ENCODE results near the gene SKAP1. TPM values are rescaled to one million over a fixed set of nuclear protein-coding genes. Genes with fewer than 3 reads are reported as not detected.

The SKAP1 gene
- polyA plus RNA-seq, 3 donors: 0.13 to 1.0 (median 0.52) TPM

DNA sequence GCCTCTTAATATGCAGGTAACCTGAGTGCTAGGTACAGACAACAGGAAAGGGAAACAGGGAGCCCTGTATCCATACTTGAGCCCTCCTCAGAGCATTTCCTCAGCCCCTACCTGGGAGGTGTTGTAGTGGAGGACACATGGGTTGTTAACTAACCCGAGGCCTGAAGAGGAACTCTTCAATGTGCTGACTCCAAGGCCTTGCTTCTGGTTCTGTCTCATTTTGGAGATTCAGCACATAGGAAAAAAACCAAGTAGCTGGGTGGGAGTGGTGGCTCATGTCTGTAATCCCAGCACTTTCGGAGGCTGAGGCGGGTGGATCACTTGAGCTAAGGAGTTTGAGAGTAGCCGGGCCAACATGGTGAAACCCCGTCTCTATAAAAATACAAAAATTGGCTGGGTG is 297.6 kb downstream of the SKAP1 start:
- Mint-ChIP-seq H3K27me3 (ENCODE audit: low read depth in 3 of 3) (peaks cover 0 to 8% (median 4%) of the 10 kb centered on the region in 3 donors), H3K4me1 (no peaks in the 10 kb centered on the region)

GRCh38 chr17:48131216-48131824 is 298.7 kb downstream of the SKAP1 start:
- Histone ChIP-seq H3K9ac (ENCODE audit: insufficient read depth, low read length, poor library complexity, severe bottlenecking) (no peak overlapping the region), H3K36me3 (replicated peaks in 1 of 2; ENCODE audit: control insufficient read depth in 1 of 2, insufficient read depth in 2 of 2, low read length in 2 of 2) (peaks cover 4 to 13% of the 10 kb centered on the region in 2 donors), H3K27me3 (ENCODE audit: control insufficient read depth in 2 of 2, insufficient read depth in 2 of 2, low read length in 2 of 2) (no peaks in the 10 kb centered on the region), H3K79me2 (ENCODE audit: insufficient read depth, low read length) (no peaks in the 10 kb centered on the region), H3K4me2 (replicated peaks; ENCODE audit: extremely low read depth, low read length, poor library complexity, severe bottlenecking) (no peak overlapping the region), H2AFZ (ENCODE audit: insufficient read depth, low read depth, low read length, poor library complexity, severe bottlenecking) (no peak overlapping the region), H3K4me1 (ENCODE audit: control insufficient read depth in 1 of 2, insufficient read depth in 2 of 2, low read length in 2 of 2) (no peaks in the 10 kb centered on the region), H3K4me3 (replicated peaks in 1 of 3; ENCODE audit: low read depth in 2 of 3, low read length in 3 of 3) (no peak overlapping the region), H3K27ac (ENCODE audit: low read depth in 1 of 2, low read length in 2 of 2) (no peak overlapping the region), H4K20me1 (ENCODE audit: insufficient read depth, low read length) (peaks cover 4% of the 10 kb centered on the region), H3K9me3 (replicated peaks in 1 of 2; ENCODE audit: control insufficient read depth in 1 of 2, insufficient read depth in 1 of 2, low read length in 2 of 2) (no peaks in the 10 kb centered on the region)
- no peaks in the 10 kb centered on the region for H3K9me3 Mint-ChIP-seq
- peaks cover 0 to 8% (median 6%) of the 10 kb centered on the region in 3 donors for H3K27me3 Mint-ChIP-seq (ENCODE audit: low read depth in 3 of 3)
- TF ChIP-seq, protein P1, sequence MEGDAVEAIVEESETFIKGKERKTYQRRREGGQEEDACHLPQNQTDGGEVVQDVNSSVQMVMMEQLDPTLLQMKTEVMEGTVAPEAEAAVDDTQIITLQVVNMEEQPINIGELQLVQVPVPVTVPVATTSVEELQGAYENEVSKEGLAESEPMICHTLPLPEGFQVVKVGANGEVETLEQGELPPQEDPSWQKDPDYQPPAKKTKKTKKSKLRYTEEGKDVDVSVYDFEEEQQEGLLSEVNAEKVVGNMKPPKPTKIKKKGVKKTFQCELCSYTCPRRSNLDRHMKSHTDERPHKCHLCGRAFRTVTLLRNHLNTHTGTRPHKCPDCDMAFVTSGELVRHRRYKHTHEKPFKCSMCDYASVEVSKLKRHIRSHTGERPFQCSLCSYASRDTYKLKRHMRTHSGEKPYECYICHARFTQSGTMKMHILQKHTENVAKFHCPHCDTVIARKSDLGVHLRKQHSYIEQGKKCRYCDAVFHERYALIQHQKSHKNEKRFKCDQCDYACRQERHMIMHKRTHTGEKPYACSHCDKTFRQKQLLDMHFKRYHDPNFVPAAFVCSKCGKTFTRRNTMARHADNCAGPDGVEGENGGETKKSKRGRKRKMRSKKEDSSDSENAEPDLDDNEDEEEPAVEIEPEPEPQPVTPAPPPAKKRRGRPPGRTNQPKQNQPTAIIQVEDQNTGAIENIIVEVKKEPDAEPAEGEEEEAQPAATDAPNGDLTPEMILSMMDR (IDR thresholded peaks at IDR 0.05): peak; percentile 95
- no peak overlapping the region for H3K4me3 Mint-ChIP-seq
- H3K36me3 Mint-ChIP-seq: peaks cover 11 to 12% of the 10 kb centered on the region in 2 donors
- H3K27ac Mint-ChIP-seq: no peak overlapping the region
- intact Hi-C loops (cut with micrococcal nuclease): loop anchor here (2.0 to 10.0 kb wide), 3 partner anchors 47 to 107 kb away; no protein-coding TSS in a partner anchor
- WGBS (ENCODE audit: insufficient coverage): no CpG with 5 or more reads among the region's 4 CpGs
- DNase-seq: peak; percentile 39 to 68 (median 64)
- no peaks in the 10 kb centered on the region for H3K4me1 Mint-ChIP-seq

More for the DNA sequence above, 297.6 kb downstream of the SKAP1 start:
- intact Hi-C loops (cut with micrococcal nuclease): loop anchor here in 1 of 2 donors (10.0 kb wide), 1 partner anchor 48 kb away; no protein-coding TSS in a partner anchor
- Histone ChIP-seq H3K36me3 (replicated peaks in 1 of 2; ENCODE audit: control insufficient read depth in 1 of 2, insufficient read depth in 2 of 2, low read length in 2 of 2) (peaks cover 0 to 3% of the 10 kb centered on the region in 2 donors), H2AFZ (ENCODE audit: insufficient read depth, low read depth, low read length, poor library complexity, severe bottlenecking) (no peak overlapping the region), H3K79me2 (ENCODE audit: insufficient read depth, low read length) (no peaks in the 10 kb centered on the region), H3K4me3 (replicated peaks in 1 of 3; ENCODE audit: low read depth in 2 of 3, low read length in 3 of 3) (no peak overlapping the region), H4K20me1 (ENCODE audit: insufficient read depth, low read length) (no peaks in the 10 kb centered on the region), H3K27me3 (ENCODE audit: control insufficient read depth in 2 of 2, insufficient read depth in 2 of 2, low read length in 2 of 2) (no peaks in the 10 kb centered on the region), H3K27ac (ENCODE audit: low read depth in 1 of 2, low read length in 2 of 2) (no peak overlapping the region), H3K9me3 (replicated peaks in 1 of 2; ENCODE audit: control insufficient read depth in 1 of 2, insufficient read depth in 1 of 2, low read length in 2 of 2) (no peaks in the 10 kb centered on the region), H3K9ac (ENCODE audit: insufficient read depth, low read length, poor library complexity, severe bottlenecking) (no peak overlapping the region), H3K4me2 (replicated peaks; ENCODE audit: extremely low read depth, low read length, poor library complexity, severe bottlenecking) (no peak overlapping the region), H3K4me1 (ENCODE audit: control insufficient read depth in 1 of 2, insufficient read depth in 2 of 2, low read length in 2 of 2) (no peaks in the 10 kb centered on the region)
- peaks cover 1% of the 10 kb centered on the region in 2 donors for H3K36me3 Mint-ChIP-seq
- H3K9me3 Mint-ChIP-seq: no peaks in the 10 kb centered on the region
- H3K4me3 Mint-ChIP-seq: peak overlapping the region in 1 of 2 donors; percentile 33
- WGBS (ENCODE audit: insufficient coverage): 100% methylated on average over 1 of the region's 5 CpGs
- no peak for DNase-seq
- TF ChIP-seq, protein P1 (IDR thresholded peaks at IDR 0.05): no peak
- H3K27ac Mint-ChIP-seq: no peak overlapping the region
